HFF-Myc (cell line): ENCODE results near the gene XIRP1.
"Not testable (repeated sequence)": the region's sequence is repeated elsewhere in the genome, so short reads cannot be mapped to it uniquely, and the experiment has no call there.

Source experiments
- DNase-seq: peaks from one replicate; pipeline ENCODE4 v3.0.0-alpha.2; 2011; ENCODE audit warnings: low read depth; ENCODE audit errors: extremely low read depth
- H3K4me3 ChIP-seq: replicated peaks from 2 replicates; pipeline ENCODE4 v1.5.1; 2011; ENCODE audit warnings: low read depth, mild to moderate bottlenecking, control low read depth, low read length
- CTCF ChIP-seq: IDR thresholded peaks from 2 replicates; pipeline ENCODE4 v1.5.1; 2012; ENCODE audit warnings: mild to moderate bottlenecking, low read depth, low read length, control low read depth; ENCODE audit errors: missing control alignments

Gene XIRP1

DNA sequence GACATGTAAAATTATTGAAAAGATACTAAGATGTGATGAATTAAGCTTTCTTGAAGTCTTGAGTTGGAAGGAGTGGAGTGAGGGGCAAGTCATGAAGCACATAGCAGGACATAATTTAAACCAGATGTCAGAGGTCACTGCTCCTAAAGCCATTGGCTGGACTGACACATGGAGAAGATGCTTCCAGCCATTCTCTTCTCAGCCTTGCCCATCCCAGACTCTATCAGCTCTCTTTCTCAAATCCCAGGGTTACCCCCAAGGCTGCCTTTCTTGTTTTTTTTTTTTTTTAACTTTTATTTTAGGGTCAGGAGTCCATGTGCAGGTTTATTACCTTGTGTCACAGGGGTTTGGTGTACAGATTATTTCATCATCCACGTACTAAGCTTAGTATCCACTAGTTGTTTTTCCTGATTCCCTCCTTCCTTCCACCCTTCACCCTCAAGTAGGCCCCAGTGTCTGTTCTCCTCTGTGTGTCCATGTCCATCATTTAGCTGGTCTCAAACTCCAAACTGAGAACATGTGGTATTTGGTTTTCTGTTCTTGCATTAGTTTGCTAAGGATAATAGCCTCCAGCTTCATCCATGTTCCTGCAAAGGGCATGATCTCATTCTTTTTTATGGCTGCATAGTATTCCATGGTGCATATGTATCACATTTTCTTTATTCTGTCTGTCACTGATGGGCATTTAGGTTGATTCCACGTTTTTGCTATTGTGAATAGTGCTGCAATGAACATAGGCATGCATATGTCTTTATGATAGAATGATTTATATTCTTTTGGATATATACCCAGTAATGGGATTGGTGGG is 18.9 kb downstream of the XIRP1 start:
- no peak for DNase-seq
- TF ChIP-seq CTCF: no peak
- no peak overlapping the region for H3K4me3 ChIP-seq

DNA sequence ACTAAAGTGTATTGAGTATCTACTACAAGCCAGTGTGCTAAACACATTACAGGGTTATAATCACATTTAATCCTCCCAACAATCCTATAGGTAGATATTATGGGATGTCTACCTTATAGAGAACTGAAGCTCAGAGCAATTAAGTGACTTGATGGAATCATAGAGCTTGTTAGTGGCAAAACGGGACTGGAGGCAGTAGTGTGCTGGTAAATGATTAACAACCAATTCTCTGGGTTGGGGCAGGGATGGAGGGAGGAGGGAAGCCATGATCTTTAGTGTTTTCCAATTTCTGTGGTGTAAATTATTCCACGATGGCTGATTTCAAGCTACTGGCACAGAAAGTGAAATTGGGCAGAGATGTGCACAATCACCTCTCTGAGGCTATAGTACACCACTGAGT is 20.5 kb downstream of the XIRP1 start:
- no peak overlapping the region for H3K4me3 ChIP-seq
- no peak for TF ChIP-seq CTCF
- DNase-seq: no peak

- not testable (repeated sequence) for DNase-seq, H3K4me3 ChIP-seq
Measured at GRCh38 chr3:39170877-39171276, 21.5 kb downstream of the XIRP1 start.

- H3K4me3 ChIP-seq: no peak overlapping the region
- no peak for DNase-seq
- TF ChIP-seq CTCF: no peak
Measured at GRCh38 chr3:39170461-39170860, 21.9 kb downstream of the XIRP1 start.

- H3K4me3 ChIP-seq: no peak overlapping the region
- no peak for TF ChIP-seq CTCF
- no peak for DNase-seq
Measured at GRCh38 chr3:39169712-39170111, 22.7 kb downstream of the XIRP1 start.

DNA sequence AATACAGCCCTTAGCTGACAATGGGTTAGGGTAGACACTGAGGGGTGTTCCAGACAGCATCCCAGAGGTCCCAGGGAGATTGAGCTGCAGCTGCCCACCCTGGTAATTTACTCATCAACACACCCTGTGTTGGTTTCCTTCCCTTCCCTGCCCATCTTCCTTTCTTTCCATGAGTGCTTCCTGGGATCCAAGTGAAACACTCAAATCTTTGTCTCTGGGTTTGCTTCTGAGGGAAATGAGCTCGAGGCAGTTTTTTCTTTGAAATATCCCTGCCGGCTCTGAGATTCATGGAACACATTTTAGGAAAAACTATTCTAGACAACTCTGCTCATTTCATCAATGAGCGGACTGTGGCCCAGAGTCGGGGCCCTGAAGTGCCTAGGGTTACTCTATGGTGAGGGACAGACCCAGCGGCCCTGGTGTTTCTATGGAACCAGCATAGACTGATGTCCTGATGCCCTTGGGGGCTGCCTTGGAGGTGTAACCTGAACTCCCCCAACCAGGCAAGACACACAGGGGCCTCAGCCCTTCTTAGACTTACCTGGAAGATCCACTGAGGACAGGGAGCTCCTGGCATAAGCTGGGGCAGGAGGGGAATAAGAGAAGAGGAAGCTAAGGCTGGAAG is 24.1 kb downstream of the XIRP1 start:
- no peak overlapping the region for H3K4me3 ChIP-seq
- no peak for DNase-seq
- TF ChIP-seq CTCF: no peak

DNA sequence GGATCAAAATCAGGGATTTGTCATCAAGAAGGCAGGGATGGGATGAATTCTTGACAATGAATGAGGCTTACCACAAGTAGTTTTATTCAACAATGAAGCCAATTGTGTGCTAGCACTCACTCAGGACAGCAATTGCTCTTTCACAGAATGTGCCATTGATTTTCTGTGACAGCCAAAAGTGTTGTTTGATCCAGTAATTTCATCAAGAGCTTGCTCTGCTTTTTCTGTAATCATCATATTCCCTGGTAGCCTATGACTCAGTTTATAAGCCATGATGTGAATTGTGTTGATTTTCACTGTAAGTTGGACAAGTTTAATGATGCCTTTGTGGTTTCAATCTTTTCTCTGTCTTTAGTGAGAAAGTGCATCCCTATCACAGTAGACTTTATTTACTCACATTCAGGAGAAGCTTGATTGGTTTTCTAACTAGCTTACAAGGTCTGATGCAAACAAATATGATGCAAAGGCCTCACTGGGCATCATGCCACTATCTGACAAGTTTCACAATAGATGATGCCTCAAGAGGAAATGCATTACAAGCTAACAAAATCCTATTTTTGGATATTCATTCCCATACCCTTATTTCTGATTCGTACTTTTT is 25.4 kb downstream of the XIRP1 start:
- no peak for TF ChIP-seq CTCF
- no peak for DNase-seq
- H3K4me3 ChIP-seq: no peak overlapping the region
